H9 (cell line): ENCODE data around the gene HLA-F. TPM values are rescaled to one million over a fixed set of nuclear protein-coding genes. Genes with fewer than 3 reads are reported as not detected.

ENCODE experiments used
- DNase-seq: peaks from one replicate; pipeline ENCODE4 v3.0.0-alpha.2; 2017
- H2AFZ ChIP-seq: one replicate; pipeline ENCODE4 v1.6.1; 2013; ENCODE audit warnings: mild to moderate bottlenecking, low read length, control low read depth, moderate library complexity
- H2AK5ac ChIP-seq: 2 replicates; pipeline ENCODE4 v1.6.1; 2013; ENCODE audit warnings: low read length, control low read depth, mixed read lengths; ENCODE audit not compliant: insufficient read length
- H2BK120ac ChIP-seq: one replicate; pipeline ENCODE4 v1.6.1; 2013; ENCODE audit warnings: low read depth, mild to moderate bottlenecking, low read length, control low read depth, inconsistent platforms; ENCODE audit not compliant: poor library complexity, severe bottlenecking
- H2BK12ac ChIP-seq: 2 replicates; pipeline ENCODE4 v1.6.1; 2013; ENCODE audit warnings: low read length, control low read depth, mixed read lengths, low read depth; ENCODE audit not compliant: insufficient read length
- H2BK15ac ChIP-seq: 2 replicates; pipeline ENCODE4 v1.6.1; 2013; ENCODE audit warnings: low read depth, low read length, control low read depth
- H2BK20ac ChIP-seq: one replicate; pipeline ENCODE4 v1.6.1; 2013; ENCODE audit warnings: low read depth, mild to moderate bottlenecking, low read length, control low read depth, inconsistent platforms; ENCODE audit not compliant: poor library complexity, severe bottlenecking
- H2BK5ac ChIP-seq: 2 replicates; pipeline ENCODE4 v1.6.1; 2013; ENCODE audit warnings: low read length, control low read depth, mixed read lengths; ENCODE audit not compliant: insufficient read length
- H3K14ac ChIP-seq: 2 replicates; pipeline ENCODE4 v1.6.1; 2013; ENCODE audit warnings: low read length, control low read depth; ENCODE audit not compliant: insufficient read depth
- H3K18ac ChIP-seq: 2 replicates; pipeline ENCODE4 v1.6.1; 2013; ENCODE audit warnings: low read depth, mild to moderate bottlenecking, mixed read lengths, low read length, control low read depth; ENCODE audit not compliant: insufficient read length
- H3K23ac ChIP-seq: 2 replicates; pipeline ENCODE4 v1.6.1; 2013; ENCODE audit warnings: low read length, control low read depth, mixed read lengths, low read depth; ENCODE audit not compliant: insufficient read length
- H3K23me2 ChIP-seq: 2 replicates; pipeline ENCODE4 v1.6.1; 2013; ENCODE audit warnings: low read depth, mild to moderate bottlenecking, mixed read lengths, low read length, control low read depth; ENCODE audit not compliant: insufficient read length, poor library complexity, severe bottlenecking
- H3K27ac ChIP-seq: 2 replicates; pipeline ENCODE4 v1.5.1; 2013; ENCODE audit warnings: low read length, control low read depth, mixed read lengths, low read depth; ENCODE audit not compliant: insufficient read length
- H3K27me3 ChIP-seq: 2 replicates; pipeline ENCODE4 v1.6.1; 2013; ENCODE audit warnings: low read length, control low read depth, inconsistent platforms; ENCODE audit not compliant: insufficient read depth
- H3K4ac ChIP-seq: 2 replicates; pipeline ENCODE4 v1.6.1; 2013; ENCODE audit warnings: low read depth, mild to moderate bottlenecking, control low read depth, inconsistent platforms, low read length, moderate library complexity
- H3K4me1 ChIP-seq: 2 replicates; pipeline ENCODE4 v1.6.1; 2013; ENCODE audit warnings: low read length, control low read depth, inconsistent platforms; ENCODE audit not compliant: insufficient read depth
- H3K4me2 ChIP-seq: 2 replicates; pipeline ENCODE4 v1.6.1; 2013; ENCODE audit warnings: low read length, control low read depth, mixed read lengths; ENCODE audit not compliant: insufficient read length, insufficient read depth
- H3K56ac ChIP-seq: 2 replicates; pipeline ENCODE4 v1.6.1; 2013; ENCODE audit warnings: low read depth, mild to moderate bottlenecking, mixed read lengths, low read length, control low read depth; ENCODE audit not compliant: insufficient read length
- H3K79me1 ChIP-seq: 2 replicates; pipeline ENCODE4 v1.6.1; 2013; ENCODE audit warnings: low read depth, mild to moderate bottlenecking, moderate library complexity, low read length, control low read depth, inconsistent platforms; ENCODE audit not compliant: insufficient read depth, poor library complexity, severe bottlenecking
- H3K79me2 ChIP-seq: 2 replicates; pipeline ENCODE4 v1.6.1; 2013; ENCODE audit warnings: low read length, control low read depth, inconsistent platforms; ENCODE audit not compliant: insufficient read depth
- H3K9ac ChIP-seq: 2 replicates; pipeline ENCODE4 v1.6.1; 2013; ENCODE audit warnings: low read length, control low read depth, mixed read lengths; ENCODE audit not compliant: insufficient read length; ENCODE audit errors: extremely low read depth
- H3K9me3 ChIP-seq: one replicate; pipeline ENCODE4 v1.6.1; 2013; ENCODE audit warnings: low read depth, low read length, inconsistent platforms; ENCODE audit not compliant: control insufficient read depth
- H3T11ph ChIP-seq: one replicate; pipeline ENCODE4 v1.6.1; 2013; ENCODE audit warnings: mild to moderate bottlenecking, low read length, control low read depth, inconsistent platforms
- H4K20me1 ChIP-seq: one replicate; pipeline ENCODE4 v1.6.1; 2013; ENCODE audit not compliant: control insufficient read depth, insufficient read length, insufficient read depth
- H4K5ac ChIP-seq: 2 replicates; pipeline ENCODE4 v1.6.1; 2013; ENCODE audit warnings: low read depth, mild to moderate bottlenecking, mixed read lengths, low read length, control low read depth; ENCODE audit not compliant: insufficient read length
- H4K8ac ChIP-seq: replicated peaks from 2 replicates; pipeline ENCODE4 v1.6.1; 2013; ENCODE audit warnings: low read length, control low read depth, mixed read lengths, low read depth; ENCODE audit not compliant: insufficient read length
- H4K91ac ChIP-seq: 2 replicates; pipeline ENCODE4 v1.6.1; 2013; ENCODE audit warnings: low read depth, mild to moderate bottlenecking, moderate library complexity, mixed read lengths, low read length, control low read depth; ENCODE audit not compliant: insufficient read length
- H3K27ac Mint-ChIP-seq, 3 experiments: 2 replicates in 2 of 3; 3 replicates in 1 of 3; pipeline ENCODE4 v1.8.0; 2020 to 2021; ENCODE audit warnings: mixed read lengths in 3 of 3, mild to moderate bottlenecking in 1 of 3, moderate library complexity in 1 of 3
- H3K27me3 Mint-ChIP-seq: 2 replicates; pipeline ENCODE4 v1.8.0; 2021; ENCODE audit warnings: low read depth, mild to moderate bottlenecking, moderate library complexity, mixed read lengths
- H3K36me3 Mint-ChIP-seq, 3 experiments: 2 replicates in 2 of 3; 3 replicates in 1 of 3; pipeline ENCODE4 v1.8.0; 2020 to 2021; ENCODE audit warnings: low read depth in 3 of 3, mixed read lengths in 3 of 3; ENCODE audit not compliant: insufficient read depth in 1 of 3
- H3K4me1 Mint-ChIP-seq, 2 experiments: 2 replicates each; pipeline ENCODE4 v1.8.0; 2020; ENCODE audit warnings: mixed read lengths in 2 of 2
- H3K4me3 Mint-ChIP-seq, 2 experiments: 2 replicates in 1 of 2; 3 replicates in 1 of 2; pipeline ENCODE4 v1.8.0; 2020 to 2021; ENCODE audit warnings: mild to moderate bottlenecking in 2 of 2, mixed read lengths in 2 of 2, moderate library complexity in 1 of 2
- H3K9me3 Mint-ChIP-seq, 2 experiments: 2 replicates in 1 of 2; 3 replicates in 1 of 2; pipeline ENCODE4 v1.8.0; 2020; ENCODE audit warnings: mild to moderate bottlenecking in 2 of 2, mixed read lengths in 2 of 2, moderate library complexity in 1 of 2
- WGBS: extraction: QIAGEN DNeasy Blood & Tissue Kit; methylation state at CpG from one replicate; pipeline ENCODE4 v1.1.7; 2013; ENCODE audit warnings: missing lambda C conversion rate, low lambda C conversion rate, mixed read lengths; ENCODE audit not compliant: insufficient read length; ENCODE audit errors: extremely low coverage; 5-methylcytosine and 5-hydroxymethylcytosine counted together
- total RNA-seq: library from RNA; stranded (reverse); gene quantifications from 2 replicates; pipeline ENCODE4 v1.2.1, GENCODE V29; 2021
- TF ChIP-seq, protein P1 (sequence below): fragments of 200-600 bp; sonication (generic); conservative IDR thresholded peaks from 3 replicates; pipeline ENCODE4 v1.8.0; 2021; ENCODE audit warnings: antibody characterized with exemption, mild to moderate bottlenecking

HLA-F gene
- total RNA-seq, 1 experiment from 2014 or later: 7.4 TPM

GRCh38 chr6:29757701-29758293 lies 34.6 kb downstream of the HLA-F start:
- Histone ChIP-seq H3T11ph (no peak overlapping the region), H2AK5ac (no peak overlapping the region), H3K27me3 (no peaks in the 10 kb centered on the region), H4K8ac (no peak overlapping the region), H2BK20ac (no peak overlapping the region), H3K14ac (peak overlapping the region; percentile 42; the same call in 1 of the 2 replicates), H2AFZ (no peak overlapping the region), H2BK5ac (no peak overlapping the region), H3K79me1 (no peaks in the 10 kb centered on the region), H2BK15ac (0 out of 2 replicates have a peak overlapping the region, but pooled peaks have one; percentile 12), H4K91ac (peak overlapping the region; percentile 7), H3K23me2 (peaks cover under 1% of the 10 kb centered on the region), H3K79me2 (no peaks in the 10 kb centered on the region), H3K4me1 (peaks cover 28% of the 10 kb centered on the region), H3K9ac (no peak overlapping the region), H3K4me2 (no peak overlapping the region), H3K4ac (no peak overlapping the region), H2BK120ac (no peak overlapping the region), H4K5ac (no peak overlapping the region), H4K20me1 (no peaks in the 10 kb centered on the region), H3K56ac (no peak overlapping the region), H3K18ac (no peak overlapping the region), H3K27ac (peak overlapping the region; percentile 86), H3K9me3 (no peaks in the 10 kb centered on the region), H2BK12ac (no peak overlapping the region), H3K23ac (no peak overlapping the region)
- peak; percentile 43 for DNase-seq
- Mint-ChIP-seq H3K9me3 (no peaks in the 10 kb centered on the region), H3K27me3 (peaks cover 2% of the 10 kb centered on the region; the same call in 1 of the 2 replicates), H3K36me3 (no peaks in the 10 kb centered on the region), H3K4me1 (peaks cover 54 to 60% of the 10 kb centered on the region in 2 experiments), H3K27ac (peak overlapping the region in 2 of 3 experiments; percentile 41 to 70; a peak in 4 of 7 replicates), H3K4me3 (peak overlapping the region in 1 of 2 experiments; percentile 16; a peak in 1 of 5 replicates)
- TF ChIP-seq, protein P1, sequence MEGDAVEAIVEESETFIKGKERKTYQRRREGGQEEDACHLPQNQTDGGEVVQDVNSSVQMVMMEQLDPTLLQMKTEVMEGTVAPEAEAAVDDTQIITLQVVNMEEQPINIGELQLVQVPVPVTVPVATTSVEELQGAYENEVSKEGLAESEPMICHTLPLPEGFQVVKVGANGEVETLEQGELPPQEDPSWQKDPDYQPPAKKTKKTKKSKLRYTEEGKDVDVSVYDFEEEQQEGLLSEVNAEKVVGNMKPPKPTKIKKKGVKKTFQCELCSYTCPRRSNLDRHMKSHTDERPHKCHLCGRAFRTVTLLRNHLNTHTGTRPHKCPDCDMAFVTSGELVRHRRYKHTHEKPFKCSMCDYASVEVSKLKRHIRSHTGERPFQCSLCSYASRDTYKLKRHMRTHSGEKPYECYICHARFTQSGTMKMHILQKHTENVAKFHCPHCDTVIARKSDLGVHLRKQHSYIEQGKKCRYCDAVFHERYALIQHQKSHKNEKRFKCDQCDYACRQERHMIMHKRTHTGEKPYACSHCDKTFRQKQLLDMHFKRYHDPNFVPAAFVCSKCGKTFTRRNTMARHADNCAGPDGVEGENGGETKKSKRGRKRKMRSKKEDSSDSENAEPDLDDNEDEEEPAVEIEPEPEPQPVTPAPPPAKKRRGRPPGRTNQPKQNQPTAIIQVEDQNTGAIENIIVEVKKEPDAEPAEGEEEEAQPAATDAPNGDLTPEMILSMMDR: no peak
- no CpG with 5 or more reads among the region's 2 CpGs for WGBS
